ENCODE data around the gene TPPP. TPM values are rescaled to one million over a fixed set of nuclear protein-coding genes. Genes with fewer than 3 reads are reported as not detected.
"Not testable (repeated sequence)": the region's sequence is repeated elsewhere in the genome, so short reads cannot be mapped to it uniquely, and the experiment has no call there.

TPPP gene
- polyA plus RNA-seq, 1 donor (not counting 4 experiments of a cell fraction or from before 2014, with no cell fraction given) = 0.88 TPM

DNA sequence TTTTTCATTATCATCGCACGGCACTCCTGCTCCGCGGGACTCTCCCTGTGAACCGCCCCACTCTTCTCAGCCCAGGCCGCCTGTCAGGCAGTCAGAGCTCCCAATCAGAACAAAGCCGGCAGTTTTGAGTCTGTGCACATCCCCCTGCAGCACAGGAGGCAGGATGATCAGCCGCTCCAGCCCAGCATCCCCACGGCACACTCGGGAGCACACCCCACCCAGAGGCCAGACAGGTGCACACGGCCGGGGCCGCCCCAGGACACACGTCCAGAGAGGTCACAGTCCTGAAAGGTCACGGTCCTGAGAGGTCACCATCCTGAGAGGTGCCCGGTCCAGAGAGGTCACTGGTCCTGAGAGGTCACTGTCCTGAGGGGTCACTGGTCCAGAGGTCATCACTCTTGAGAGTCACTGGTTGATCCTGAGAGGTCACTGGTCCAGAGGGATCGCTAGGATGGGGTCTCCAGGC is 8.4 kb downstream of the TPPP start:
- dilution Hi-C loops (cut with MboI; ENCODE audit: extremely low pct_ligation_motif_present, low sequenced_read_pairs) = no loop called here
- Histone ChIP-seq H3K36me3 (ENCODE audit: control insufficient read depth in 2 of 2, extremely low read depth in 1 of 2, insufficient read depth in 2 of 2, low read length in 2 of 2) (no peaks in the 10 kb centered on the region), H3K4me2 (ENCODE audit: control insufficient read depth, extremely low read depth, insufficient read depth, low read depth, low read length) (no peak overlapping the region), H3K4me1 (ENCODE audit: control insufficient read depth, extremely low read depth, insufficient read depth, low read length) (no peaks in the 10 kb centered on the region), H3K79me2 (ENCODE audit: control insufficient read depth, insufficient read depth, low read length) (no peaks in the 10 kb centered on the region), H3K9me3 (ENCODE audit: control insufficient read depth, low read depth, low read length) (no peaks in the 10 kb centered on the region), H3K27me3 (ENCODE audit: control insufficient read depth, extremely low read depth, insufficient read depth, low read length) (no peaks in the 10 kb centered on the region), H3K9me1 (ENCODE audit: control insufficient read depth, extremely low read depth, insufficient read depth, low read length) (no peaks in the 10 kb centered on the region), H3K9ac (ENCODE audit: control insufficient read depth, extremely low read depth, insufficient read depth, low read length) (no peak overlapping the region), H2AFZ (ENCODE audit: control insufficient read depth, low read length) (no peak overlapping the region), H4K20me1 (ENCODE audit: control insufficient read depth, extremely low read depth, insufficient read depth, low read length) (no peaks in the 10 kb centered on the region), H3K27ac (ENCODE audit: control insufficient read depth, insufficient read depth, low read length) (no peak overlapping the region), H3K4me3 (ENCODE audit: control insufficient read depth in 2 of 3, extremely low read depth in 1 of 3, insufficient read depth in 2 of 3, low read depth in 1 of 3, low read length in 3 of 3) (no peak overlapping the region)
- FAIRE-seq (no peak), DNase-seq (ENCODE audit: low read depth, low spot score) (no peak)
- TF ChIP-seq EZH2 (IDR thresholded peaks at IDR 0.05; ENCODE audit: low read length) = no peak
- TF ChIP-seq, protein P1, sequence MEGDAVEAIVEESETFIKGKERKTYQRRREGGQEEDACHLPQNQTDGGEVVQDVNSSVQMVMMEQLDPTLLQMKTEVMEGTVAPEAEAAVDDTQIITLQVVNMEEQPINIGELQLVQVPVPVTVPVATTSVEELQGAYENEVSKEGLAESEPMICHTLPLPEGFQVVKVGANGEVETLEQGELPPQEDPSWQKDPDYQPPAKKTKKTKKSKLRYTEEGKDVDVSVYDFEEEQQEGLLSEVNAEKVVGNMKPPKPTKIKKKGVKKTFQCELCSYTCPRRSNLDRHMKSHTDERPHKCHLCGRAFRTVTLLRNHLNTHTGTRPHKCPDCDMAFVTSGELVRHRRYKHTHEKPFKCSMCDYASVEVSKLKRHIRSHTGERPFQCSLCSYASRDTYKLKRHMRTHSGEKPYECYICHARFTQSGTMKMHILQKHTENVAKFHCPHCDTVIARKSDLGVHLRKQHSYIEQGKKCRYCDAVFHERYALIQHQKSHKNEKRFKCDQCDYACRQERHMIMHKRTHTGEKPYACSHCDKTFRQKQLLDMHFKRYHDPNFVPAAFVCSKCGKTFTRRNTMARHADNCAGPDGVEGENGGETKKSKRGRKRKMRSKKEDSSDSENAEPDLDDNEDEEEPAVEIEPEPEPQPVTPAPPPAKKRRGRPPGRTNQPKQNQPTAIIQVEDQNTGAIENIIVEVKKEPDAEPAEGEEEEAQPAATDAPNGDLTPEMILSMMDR (optimal IDR thresholded peaks at IDR 0.05 in 1 of 3, IDR thresholded peaks at IDR 0.05 in 1 of 3, conservative IDR thresholded peaks at IDR 0.05 in 1 of 3; ENCODE audit: extremely low read depth in 1 of 3, insufficient read depth in 2 of 3, low read length in 3 of 3) = no peak

DNA sequence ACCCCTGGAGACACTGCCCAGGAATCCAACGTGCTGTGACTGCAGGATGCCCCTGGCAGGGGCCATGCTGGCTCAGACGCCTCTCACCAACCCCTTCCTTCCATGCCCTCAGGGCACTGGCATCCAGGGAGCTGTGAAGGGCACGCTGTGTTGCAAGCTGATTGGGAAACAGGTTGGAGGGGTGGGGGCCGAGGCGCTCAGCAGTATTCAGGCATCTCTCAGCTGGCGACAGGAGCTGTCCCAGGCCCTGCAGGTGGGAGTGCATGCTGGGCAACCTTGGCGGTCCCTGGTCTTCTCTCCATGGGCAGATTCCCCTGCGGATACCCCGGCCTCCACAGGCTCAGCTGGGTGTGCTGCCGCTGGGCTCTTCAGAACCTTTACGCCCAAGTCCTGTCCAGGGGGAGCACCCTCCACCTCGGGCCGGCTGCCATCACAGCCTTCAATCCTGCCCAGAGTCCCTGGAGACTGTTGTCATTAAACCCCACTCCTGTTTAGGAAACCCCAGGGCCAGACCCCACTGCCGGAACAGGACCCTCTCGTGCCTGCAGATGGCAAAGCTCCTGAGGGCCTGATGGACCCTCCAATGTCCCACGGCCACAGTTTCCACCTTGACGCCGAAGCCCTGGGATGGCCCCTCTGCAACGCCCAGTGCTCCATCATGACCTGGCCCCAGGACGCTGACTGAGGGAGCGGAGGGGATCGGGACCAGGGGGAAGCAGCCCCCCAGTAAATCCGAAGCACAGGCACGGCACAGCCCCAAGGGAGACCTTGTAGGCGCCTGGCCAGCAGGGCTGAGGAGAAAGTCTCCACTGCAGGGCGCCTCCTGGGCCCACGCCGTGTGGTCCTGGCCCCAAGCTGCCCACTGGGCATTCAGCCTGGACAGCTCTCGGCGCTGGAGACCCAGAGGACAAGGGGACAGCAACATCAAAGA is 9.3 kb downstream of the TPPP start:
- dilution Hi-C loops (cut with MboI; ENCODE audit: extremely low pct_ligation_motif_present, low sequenced_read_pairs) = no loop called here
- no peaks in the 10 kb centered on the region for H3K4me1 ChIP-seq (ENCODE audit: control insufficient read depth, extremely low read depth, insufficient read depth, low read length)
- H3K4me2 ChIP-seq (ENCODE audit: control insufficient read depth, extremely low read depth, insufficient read depth, low read depth, low read length) = no peak overlapping the region
- H3K9me3 ChIP-seq (ENCODE audit: control insufficient read depth, low read depth, low read length) = no peaks in the 10 kb centered on the region
- H3K36me3 ChIP-seq (ENCODE audit: control insufficient read depth in 2 of 2, extremely low read depth in 1 of 2, insufficient read depth in 2 of 2, low read length in 2 of 2) = no peaks in the 10 kb centered on the region
- H3K9ac ChIP-seq (ENCODE audit: control insufficient read depth, extremely low read depth, insufficient read depth, low read length) = no peak overlapping the region
- TF ChIP-seq, protein P1 (optimal IDR thresholded peaks at IDR 0.05 in 1 of 3, IDR thresholded peaks at IDR 0.05 in 1 of 3, conservative IDR thresholded peaks at IDR 0.05 in 1 of 3; ENCODE audit: extremely low read depth in 1 of 3, insufficient read depth in 2 of 3, low read length in 3 of 3) = no peak
- TF ChIP-seq EZH2 (IDR thresholded peaks at IDR 0.05; ENCODE audit: low read length) = no peak
- no peaks in the 10 kb centered on the region for H3K27me3 ChIP-seq (ENCODE audit: control insufficient read depth, extremely low read depth, insufficient read depth, low read length)
- no peaks in the 10 kb centered on the region for H3K79me2 ChIP-seq (ENCODE audit: control insufficient read depth, insufficient read depth, low read length)
- no peak for DNase-seq (ENCODE audit: low read depth, low spot score)
- no peak for FAIRE-seq
- no peak overlapping the region for H3K27ac ChIP-seq (ENCODE audit: control insufficient read depth, insufficient read depth, low read length)
- no peaks in the 10 kb centered on the region for H3K9me1 ChIP-seq (ENCODE audit: control insufficient read depth, extremely low read depth, insufficient read depth, low read length)
- no peaks in the 10 kb centered on the region for H4K20me1 ChIP-seq (ENCODE audit: control insufficient read depth, extremely low read depth, insufficient read depth, low read length)
- no peak overlapping the region for H3K4me3 ChIP-seq (ENCODE audit: control insufficient read depth in 2 of 3, extremely low read depth in 1 of 3, insufficient read depth in 2 of 3, low read depth in 1 of 3, low read length in 3 of 3)
- no peak overlapping the region for H2AFZ ChIP-seq (ENCODE audit: control insufficient read depth, low read length)

DNA sequence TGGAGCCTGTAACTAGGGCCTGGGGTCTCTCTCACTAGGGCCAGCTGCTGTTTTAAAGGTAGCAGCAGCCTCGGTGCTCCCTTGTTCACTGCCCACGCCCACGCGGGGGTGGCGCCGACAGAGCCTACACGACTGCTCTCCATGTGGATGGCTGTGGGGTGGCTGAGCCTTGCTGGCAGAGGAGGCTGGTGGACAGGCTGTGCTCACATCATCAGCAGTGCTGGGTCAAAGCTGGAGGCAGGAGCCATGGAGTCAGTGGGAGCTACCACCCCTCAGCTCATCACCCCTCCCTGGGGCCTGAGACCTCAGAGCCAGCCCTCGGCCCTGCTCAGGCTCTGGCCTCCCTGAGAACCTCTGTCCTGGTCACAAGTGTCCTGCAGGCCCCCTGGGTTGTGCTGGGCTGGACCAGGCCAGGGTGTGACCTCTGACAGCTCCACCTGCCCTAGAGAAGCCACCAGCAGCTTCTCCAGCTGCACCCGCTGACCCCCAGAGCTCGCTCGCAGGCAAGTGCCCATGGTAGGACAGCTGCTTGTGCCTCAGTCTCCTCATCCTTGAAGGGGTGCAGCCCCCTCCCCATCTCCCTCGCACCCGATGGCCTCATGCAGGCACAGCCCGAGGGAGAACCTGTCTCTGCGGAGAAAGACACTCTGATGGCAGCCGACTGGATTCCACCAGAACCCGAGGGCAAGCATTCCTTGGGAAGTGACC is 10.3 kb downstream of the TPPP start:
- H3K9ac ChIP-seq (ENCODE audit: control insufficient read depth, extremely low read depth, insufficient read depth, low read length); H3K9me3 ChIP-seq (ENCODE audit: control insufficient read depth, low read depth, low read length); H2AFZ ChIP-seq (ENCODE audit: control insufficient read depth, low read length); H3K4me1 ChIP-seq (ENCODE audit: control insufficient read depth, extremely low read depth, insufficient read depth, low read length); H3K27me3 ChIP-seq (ENCODE audit: control insufficient read depth, extremely low read depth, insufficient read depth, low read length); DNase-seq (ENCODE audit: low read depth, low spot score); H4K20me1 ChIP-seq (ENCODE audit: control insufficient read depth, extremely low read depth, insufficient read depth, low read length); dilution Hi-C loops (cut with MboI; ENCODE audit: extremely low pct_ligation_motif_present, low sequenced_read_pairs); H3K4me3 ChIP-seq (ENCODE audit: control insufficient read depth in 2 of 3, extremely low read depth in 1 of 3, insufficient read depth in 2 of 3, low read depth in 1 of 3, low read length in 3 of 3); FAIRE-seq; H3K79me2 ChIP-seq (ENCODE audit: control insufficient read depth, insufficient read depth, low read length); H3K4me2 ChIP-seq (ENCODE audit: control insufficient read depth, extremely low read depth, insufficient read depth, low read depth, low read length); H3K9me1 ChIP-seq (ENCODE audit: control insufficient read depth, extremely low read depth, insufficient read depth, low read length); H3K36me3 ChIP-seq (ENCODE audit: control insufficient read depth in 2 of 2, extremely low read depth in 1 of 2, insufficient read depth in 2 of 2, low read length in 2 of 2); H3K27ac ChIP-seq (ENCODE audit: control insufficient read depth, insufficient read depth, low read length): not testable (repeated sequence)

All from keratinocyte (primary cell).